ENCODE data around the gene HOXA3. TPM values are rescaled to one million over a fixed set of nuclear protein-coding genes. Genes with fewer than 3 reads are reported as not detected.

Gene HOXA3
- total RNA-seq, 4 donors from 2014 or later: 6.4 to 22.6 (median 10.3) TPM

DNA sequence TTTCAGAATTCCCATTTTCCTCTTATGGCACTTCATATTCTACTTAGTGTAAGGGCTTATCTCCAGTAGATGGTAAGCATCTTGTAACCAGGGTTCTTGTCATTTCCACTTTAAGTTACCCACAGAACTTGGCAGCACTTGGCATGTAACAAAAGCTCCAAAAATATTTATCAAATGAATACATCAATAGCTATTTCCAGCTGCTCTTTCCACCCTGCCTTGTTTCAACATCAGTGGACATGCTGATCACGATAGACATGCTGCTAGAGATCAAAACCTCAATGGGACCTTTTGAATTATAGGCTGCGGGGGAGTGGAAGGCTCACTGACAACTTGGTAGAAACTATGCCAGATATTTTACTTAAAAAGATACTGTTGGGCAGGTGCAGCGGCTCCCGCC, 89.4 kb downstream of the HOXA3 start:
- H3K27me3 ChIP-seq: no peaks in the 10 kb centered on the region
- 60 to 95% methylated on average over 1 to 4 of the region's 4 CpGs for WGBS, 2 donors (ENCODE audit: low coverage in 1 of 2)
- no peak for ATAC-seq

More for the DNA sequence above, 89.4 kb downstream of the HOXA3 start:
- H3K4me1 ChIP-seq: peaks cover 0 to 12% (median 0%) of the 10 kb centered on the region in 3 donors
- H3K36me3 ChIP-seq: no peaks in the 10 kb centered on the region
- no peak for TF ChIP-seq EP300 (IDR thresholded peaks at IDR 0.05)
- TF ChIP-seq POLR2A (IDR thresholded peaks at IDR 0.05): no peak
- no peak for TF ChIP-seq POLR2AphosphoS5 (IDR thresholded peaks at IDR 0.05)
- TF ChIP-seq, protein P1, sequence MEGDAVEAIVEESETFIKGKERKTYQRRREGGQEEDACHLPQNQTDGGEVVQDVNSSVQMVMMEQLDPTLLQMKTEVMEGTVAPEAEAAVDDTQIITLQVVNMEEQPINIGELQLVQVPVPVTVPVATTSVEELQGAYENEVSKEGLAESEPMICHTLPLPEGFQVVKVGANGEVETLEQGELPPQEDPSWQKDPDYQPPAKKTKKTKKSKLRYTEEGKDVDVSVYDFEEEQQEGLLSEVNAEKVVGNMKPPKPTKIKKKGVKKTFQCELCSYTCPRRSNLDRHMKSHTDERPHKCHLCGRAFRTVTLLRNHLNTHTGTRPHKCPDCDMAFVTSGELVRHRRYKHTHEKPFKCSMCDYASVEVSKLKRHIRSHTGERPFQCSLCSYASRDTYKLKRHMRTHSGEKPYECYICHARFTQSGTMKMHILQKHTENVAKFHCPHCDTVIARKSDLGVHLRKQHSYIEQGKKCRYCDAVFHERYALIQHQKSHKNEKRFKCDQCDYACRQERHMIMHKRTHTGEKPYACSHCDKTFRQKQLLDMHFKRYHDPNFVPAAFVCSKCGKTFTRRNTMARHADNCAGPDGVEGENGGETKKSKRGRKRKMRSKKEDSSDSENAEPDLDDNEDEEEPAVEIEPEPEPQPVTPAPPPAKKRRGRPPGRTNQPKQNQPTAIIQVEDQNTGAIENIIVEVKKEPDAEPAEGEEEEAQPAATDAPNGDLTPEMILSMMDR (IDR thresholded peaks at IDR 0.05): no peak
- H3K27ac ChIP-seq: no peak overlapping the region
- H3K9me3 ChIP-seq: no peaks in the 10 kb centered on the region
- H3K4me3 ChIP-seq: no peak overlapping the region

Small RNA genes within 50 kb of the gene (small RNA-seq; reads per million reads assigned to genes)
- gene AC004080.5: 0 reads per million in 4 donors
- gene RF01977: 0 reads per million in 4 donors
- 0 reads per million in 4 donors for gene RF02140
- 0 reads per million in 4 donors for gene RF02141

Other genes with a start within 250 kb of the HOXA3 start
- gene HOXA1, start 56.6 kb downstream of the HOXA3 start, total RNA-seq: 1 to 10 TPM in 1 of 4 donors, under 1 TPM in 2, not detected in 1; 0.23 to 2.3 (median 0.27) TPM
- gene HOXA2, start 49.9 kb downstream of the HOXA3 start, total RNA-seq: 1 to 10 TPM; 3.1 to 7.0 (median 5.0) TPM
- 10 to 100 TPM in 3 of 4 donors, 1 to 10 TPM in 1; 8.6 to 20.2 (median 15.3) TPM for gene HOXA4, start 21.8 kb downstream of the HOXA3 start, total RNA-seq
- gene HOXA5, start 8.9 kb downstream of the HOXA3 start, total RNA-seq: 10 to 100 TPM; 11.0 to 34.6 (median 29.3) TPM
- 10 to 100 TPM in 1 of 4 donors, under 1 TPM in 1, not detected in 2; 0.46 to 12.7 TPM for gene HOXA6, start 4.8 kb downstream of the HOXA3 start, total RNA-seq
- gene HOXA7, start 4.1 kb upstream of the HOXA3 start, total RNA-seq: 1 to 10 TPM in 3 of 4 donors, under 1 TPM in 1; 0.85 to 5.1 (median 1.4) TPM
- under 1 TPM in 2 of 4 donors, not detected in 2; 0.54 to 0.89 TPM for gene HOXA9, start 13.0 kb upstream of the HOXA3 start, total RNA-seq
- gene HOXA10, start 21.7 kb upstream of the HOXA3 start, total RNA-seq: under 1 TPM in 1 of 4 donors, not detected in 3; 0.67 TPM
- gene HOXA11, start 32.6 kb upstream of the HOXA3 start, total RNA-seq: under 1 TPM in 1 of 4 donors, not detected in 3; 0.12 TPM
- under 1 TPM in 1 of 4 donors, not detected in 3; 0.12 TPM for gene HOXA13, start 47.5 kb upstream of the HOXA3 start, total RNA-seq
- not detected for gene EVX1, start 90.2 kb upstream of the HOXA3 start, total RNA-seq

Measured in gastroesophageal sphincter (tissue), 4 donors.